H1 (cell line): ENCODE data around the gene FARSB. TPM values are rescaled to one million over a fixed set of nuclear protein-coding genes. Genes with fewer than 3 reads are reported as not detected.

Source experiments
- ATF3 ChIP-seq: IDR thresholded peaks from 2 replicates; pipeline ENCODE4 v1.6.1; 2011; ENCODE audit warnings: low read depth, mild to moderate bottlenecking, low read length; ENCODE audit not compliant: insufficient read depth
- CHD7 ChIP-seq: fragments of 300-600 bp; sonication (generic); IDR thresholded peaks from 2 replicates; pipeline ENCODE4 v1.7.1; 2012; ENCODE audit warnings: low read length, moderate library complexity, mild to moderate bottlenecking, inconsistent platforms; ENCODE audit not compliant: insufficient replicate concordance
- FOSL1 ChIP-seq: IDR thresholded peaks from 2 replicates; pipeline ENCODE4 v1.6.1; 2011; ENCODE audit warnings: mild to moderate bottlenecking, low read depth, low read length, moderate library complexity; ENCODE audit not compliant: insufficient read depth
- JUN ChIP-seq: IDR thresholded peaks from 2 replicates; pipeline ENCODE4 v1.6.1; 2011; ENCODE audit warnings: low read depth, mild to moderate bottlenecking, improper control_type of control experiment, low read length
- KDM1A ChIP-seq: fragments of 200-600, 300-600 bp; sonication (generic); IDR thresholded peaks from 2 replicates; pipeline ENCODE4 v1.7.1; 2016; ENCODE audit warnings: mild to moderate bottlenecking, low read length, borderline replicate concordance
- KDM4A ChIP-seq: IDR thresholded peaks from one replicate; pipeline ENCODE4 v1.7.1; 2012; ENCODE audit warnings: low read depth, mild to moderate bottlenecking, moderate library complexity, low read length, inconsistent platforms; ENCODE audit not compliant: severe bottlenecking
- NANOG ChIP-seq: IDR thresholded peaks from 2 replicates; pipeline ENCODE4 v1.6.1; 2011; ENCODE audit warnings: low read length, low read depth, mild to moderate bottlenecking, inconsistent platforms; ENCODE audit not compliant: insufficient read depth, poor library complexity, severe bottlenecking
- NRF1 ChIP-seq: IDR thresholded peaks from 2 replicates; pipeline ENCODE4 v1.6.1; 2011; ENCODE audit warnings: mild to moderate bottlenecking, low read depth, low read length, improper control_type of control experiment
- TEAD4 ChIP-seq: IDR thresholded peaks from 2 replicates; pipeline ENCODE4 v1.6.1; 2012; ENCODE audit warnings: low read depth, low read length, inconsistent platforms, mixed read lengths
- polyA plus RNA-seq, 7 experiments: library from polyadenylated mRNA; depleted of rRNA in 3 of 7; stranded (reverse) in 5 of 7; unstranded in 2 of 7; fragments of >200 nt in 5 of 7; fragments of 200-250 nt in 2 of 7; gene quantifications; 1 replicate in 5 of 7; 2 replicates in 1 of 7; 4 replicates in 1 of 7; pipeline versions ENCODE4 v1.2.1 to v1.2.3, GENCODE V29; 2011 to 2013; ENCODE audit warnings: missing spikeins in 2 of 7, mixed read lengths in 2 of 7
- total RNA-seq: library from RNA; stranded (reverse); fragmentation: NEBNext Ultra II Directional; extraction: Animal tissue kit (Norgen Biotek cat#: 25700); gene quantifications from 2 replicates; pipeline ENCODE4 v1.2.1, GENCODE V29; 2021

FARSB gene
- total and polyA plus RNA-seq, 2 of the 8 experiments (the other 6 are each of a cell fraction or from before 2014, with no cell fraction given), result 21.0 to 37.9 TPM

- no peak for TF ChIP-seq CHD7
- no peak for TF ChIP-seq NANOG
- no peak for TF ChIP-seq FOSL1
- no peak for TF ChIP-seq NRF1
- TF ChIP-seq KDM4A, result no peak
- TF ChIP-seq ATF3, result no peak
- TF ChIP-seq KDM1A, result no peak
- TF ChIP-seq TEAD4, result no peak
- no peak for TF ChIP-seq JUN
Measured at GRCh38 chr2:222688917-222689316, 33.0 kb upstream of the FARSB start (continued).
